Stimulated activated CD4-positive, alpha-beta T cell treated with anti-CD3 and anti-CD28 coated beads, Interleukin-4, amount 100 ng/mL, for 48 hours (primary cell): ENCODE data around the gene LAMA2.

Experiments used
- DNase-seq, 2 donors: peaks; one replicate each; pipeline ENCODE4 v3.0.0-alpha.2; 2020; ENCODE audit warnings: low read depth in 2 of 2

The LAMA2 gene

GRCh38 chr6:129515004-129515403, 632.1 kb downstream of the LAMA2 start:
- no peak for DNase-seq

GRCh38 chr6:129516005-129516404, 633.1 kb downstream of the LAMA2 start:
- no peak for DNase-seq

GRCh38 chr6:129516787-129517186, 633.8 kb downstream of the LAMA2 start:
- no peak for DNase-seq

- no peak for DNase-seq
These were observed 634.4 kb downstream of the LAMA2 start for GRCh38 chr6:129517288-129517687.

- no peak for DNase-seq
These were observed 636.8 kb downstream of the LAMA2 start for GRCh38 chr6:129519750-129520149.

GRCh38 chr6:129521946-129522345, 639.0 kb downstream of the LAMA2 start:
- no peak for DNase-seq

- DNase-seq, result no peak
These were observed 640.9 kb downstream of the LAMA2 start for GRCh38 chr6:129523816-129524215.

GRCh38 chr6:129525055-129525454, 642.1 kb downstream of the LAMA2 start:
- no peak for DNase-seq

GRCh38 chr6:129534926-129535325, 652.0 kb downstream of the LAMA2 start:
- DNase-seq, result no peak

- DNase-seq, result no peak
These were observed 653.3 kb downstream of the LAMA2 start for GRCh38 chr6:129536271-129536670.

GRCh38 chr6:129539032-129539431, 656.1 kb downstream of the LAMA2 start:
- DNase-seq, result no peak

- DNase-seq, result no peak
These were observed 659.8 kb downstream of the LAMA2 start for GRCh38 chr6:129542705-129543104.

- DNase-seq, result no peak
These were observed 661.0 kb downstream of the LAMA2 start for GRCh38 chr6:129543981-129544380.

- no peak for DNase-seq
These were observed 662.1 kb downstream of the LAMA2 start for GRCh38 chr6:129544892-129545612.

- DNase-seq, result no peak
These were observed 663.8 kb downstream of the LAMA2 start for GRCh38 chr6:129546702-129547101.

- DNase-seq, result no peak
These were observed 668.5 kb downstream of the LAMA2 start for GRCh38 chr6:129551486-129551885.

GRCh38 chr6:129552413-129552812, 669.5 kb downstream of the LAMA2 start:
- DNase-seq, result no peak

- no peak for DNase-seq
These were observed 672.4 kb downstream of the LAMA2 start for GRCh38 chr6:129555206-129555832.

- DNase-seq, result no peak
These were observed 675.3 kb downstream of the LAMA2 start for GRCh38 chr6:129558248-129558647.

- no peak for DNase-seq
These were observed 682.4 kb downstream of the LAMA2 start for GRCh38 chr6:129565366-129565765.

- DNase-seq, result no peak
These were observed 682.9 kb downstream of the LAMA2 start for GRCh38 chr6:129565811-129566210.
